ENCODE measurements around the gene ACOD1.

- TF ChIP-seq POLR2A (IDR thresholded peaks at IDR 0.05) (no peak), CTCF (IDR thresholded peaks at IDR 0.05) (no peak), POLR2AphosphoS5 (IDR thresholded peaks at IDR 0.05; ENCODE audit: insufficient read depth in 1 of 2, low read depth in 1 of 2) (peak in 1 of 2 donors; percentile 52)
Measured at GRCh38 chr13:76944456-76944855, 3.9 kb upstream of the ACOD1 start.
